HepG2 (cell line): ENCODE data around the gene SMAD1. TPM values are rescaled to one million over a fixed set of nuclear protein-coding genes. Genes with fewer than 3 reads are reported as not detected.

ENCODE experiments used
- ATAC-seq: fragments of 200-7000 bp; cut with Tn5 transposase; 3 replicates; pipeline ENCODE4 v1.9.1; 2020; ENCODE audit warnings: mild to moderate bottlenecking, moderate library complexity
- BruUV-seq: library from RNA; stranded (reverse); fragments of 400-500 nt; replicated peaks from 2 replicates; lab custom pipeline; 2021; lab: Mats Ljungman, UMichigan
- CTCF ChIA-PET: fragments of 300-600 bp; formaldehyde crosslinking; extraction: SDS; loops from one replicate; lab custom pipeline; 2021; ENCODE audit warnings: low total read pairs, inconsistent platforms, low intra/inter-chr PET ratio; lab: Yijun Ruan, JAX
- POLR2A ChIA-PET: fragments of 350-600 bp; sonication (Branson Sonifier 250); formaldehyde crosslinking; loops from one replicate; lab custom pipeline; 2020; ENCODE audit warnings: antibody characterized with exemption, inconsistent platforms; lab: Yijun Ruan, JAX
- DNase-seq: peaks from one replicate; pipeline ENCODE4 v3.0.0-alpha.2; 2015; ENCODE audit warnings: low spot score
- FAIRE-seq: peaks from 3 replicates; lab custom pipeline; 2011; peaks lifted over from hg19 to GRCh38; lab: Jason Lieb, UNC
- H2AFZ ChIP-seq: one replicate; pipeline ENCODE4 v1.6.1; 2011; ENCODE audit warnings: low read length, inconsistent platforms
- H3K27ac ChIP-seq: fragments of 300-600 bp; 3 replicates; pipeline ENCODE4 v1.8.0; 2011; ENCODE audit warnings: mixed run types, mild to moderate bottlenecking, mixed read lengths, low read length, inconsistent platforms; ENCODE audit not compliant: insufficient read depth; ENCODE audit errors: extremely low read length
- H3K27me3 ChIP-seq, 2 experiments: fragments of 200-600 bp in 1 of 2; 2 replicates in 1 of 2; 3 replicates in 1 of 2; pipeline versions ENCODE4 v1.6.0 to v1.8.0; 2011; ENCODE audit warnings: low read length in 2 of 2, mild to moderate bottlenecking in 2 of 2, moderate library complexity in 2 of 2, inconsistent platforms in 1 of 2; ENCODE audit not compliant: insufficient read depth in 2 of 2, control insufficient read depth in 1 of 2
- H3K36me3 ChIP-seq, 2 experiments: fragments of 200-600 bp in 1 of 2; replicated peaks in 1 of 2; 2 replicates in 1 of 2; 3 replicates in 1 of 2; pipeline versions ENCODE4 v1.5.1 to v1.8.0; 2011; ENCODE audit warnings: low read length in 2 of 2, inconsistent platforms in 1 of 2; ENCODE audit not compliant: insufficient read depth in 2 of 2, control insufficient read depth in 1 of 2
- H3K4me1 ChIP-seq: 2 replicates; pipeline ENCODE4 v1.5.1; 2012; ENCODE audit warnings: low read length, inconsistent platforms; ENCODE audit not compliant: insufficient read depth
- H3K4me2 ChIP-seq: 2 replicates; pipeline ENCODE4 v1.6.0; 2011; ENCODE audit warnings: low read depth, low read length, inconsistent platforms
- H3K4me3 ChIP-seq, 3 experiments: fragments of 200-600 bp in 1 of 3; sonication (generic), shearing (Covaris generic) in 1 of 3; replicated peaks in 1 of 3; 2 replicates each; pipeline ENCODE4 v1.5.1; 2011 to 2016; ENCODE audit warnings: low read length in 3 of 3, inconsistent platforms in 2 of 3, low read depth in 2 of 3, mild to moderate bottlenecking in 2 of 3, control low read depth in 1 of 3, mixed read lengths in 1 of 3; ENCODE audit not compliant: insufficient read depth in 1 of 3
- H3K79me2 ChIP-seq: one replicate; pipeline ENCODE4 v1.6.1; 2011; ENCODE audit warnings: low read length, inconsistent platforms; ENCODE audit not compliant: insufficient read depth
- H3K9ac ChIP-seq: 2 replicates; pipeline ENCODE4 v1.6.0; 2011; ENCODE audit warnings: mild to moderate bottlenecking, low read depth, low read length, inconsistent platforms; ENCODE audit not compliant: insufficient read depth
- H3K9me3 ChIP-seq: 2 replicates; pipeline ENCODE4 v1.5.1; 2012; ENCODE audit warnings: mild to moderate bottlenecking, low read length
- H4K20me1 ChIP-seq: 2 replicates; pipeline ENCODE4 v1.6.0; 2011; ENCODE audit warnings: inconsistent platforms, mild to moderate bottlenecking, low read length, moderate library complexity; ENCODE audit not compliant: insufficient read depth
- ARHGAP35 ChIP-seq: sonication (generic); formaldehyde crosslinking; IDR thresholded peaks from 2 replicates; pipeline ENCODE4 v1.9.0; 2022; ENCODE audit warnings: mild to moderate bottlenecking, inconsistent platforms, moderate library complexity, missing genetic modification reagents, borderline replicate concordance
- ARID5B ChIP-seq: IDR thresholded peaks from 2 replicates; pipeline ENCODE4 v1.4.0; 2020; ENCODE audit warnings: mild to moderate bottlenecking, missing genetic modification reagents
- ATF5 ChIP-seq: sonication (generic); formaldehyde crosslinking; IDR thresholded peaks from 2 replicates; pipeline ENCODE4 v1.4.0; 2020; ENCODE audit warnings: mild to moderate bottlenecking, low read depth, missing genetic modification reagents
- ELF1 ChIP-seq: sonication (generic); formaldehyde crosslinking; IDR thresholded peaks from 2 replicates; pipeline ENCODE4 v1.4.0; 2020; ENCODE audit warnings: missing genetic modification reagents
- FOXO1 ChIP-seq: sonication (generic); formaldehyde crosslinking; IDR thresholded peaks from 2 replicates; pipeline ENCODE4 v1.4.0; 2020; ENCODE audit warnings: missing genetic modification reagents
- HHEX ChIP-seq: IDR thresholded peaks from 2 replicates; pipeline ENCODE4 v1.6.1; 2016; ENCODE audit warnings: control low read depth
- HMGXB4 ChIP-seq, 2 experiments: sonication (generic) in 1 of 2; formaldehyde crosslinking in 1 of 2; IDR thresholded peaks; 2 replicates each; pipeline versions ENCODE4 v1.4.0 to v1.6.1; 2018 to 2020; ENCODE audit warnings: missing genetic modification reagents in 2 of 2, borderline replicate concordance in 1 of 2, low read depth in 1 of 2, mild to moderate bottlenecking in 1 of 2, missing biosample characterization in 1 of 2
- HOXA3 ChIP-seq: sonication (generic); formaldehyde crosslinking; IDR thresholded peaks from 2 replicates; pipeline ENCODE4 v1.5.0; 2020; ENCODE audit warnings: missing genetic modification reagents
- KDM6A ChIP-seq: IDR thresholded peaks from 2 replicates; pipeline ENCODE4 v1.6.1; 2016; ENCODE audit warnings: low read depth
- KLF9 ChIP-seq: IDR thresholded peaks from 2 replicates; pipeline ENCODE4 v1.6.1; 2016; ENCODE audit warnings: low read depth
- NFE2 ChIP-seq: sonication (generic); formaldehyde crosslinking; IDR thresholded peaks from 2 replicates; pipeline ENCODE4 v1.4.0; 2020; ENCODE audit warnings: missing genetic modification reagents
- NPAS2 ChIP-seq: sonication (generic); formaldehyde crosslinking; IDR thresholded peaks from 2 replicates; pipeline ENCODE4 v1.8.0; 2022; ENCODE audit warnings: mild to moderate bottlenecking, missing genetic modification reagents, borderline replicate concordance
- PAF1 ChIP-seq: IDR thresholded peaks from 2 replicates; pipeline ENCODE4 v1.6.1; 2016; ENCODE audit warnings: missing genetic modification reagents, missing compliant biosample characterization
- ZNF703 ChIP-seq: sonication (generic); formaldehyde crosslinking; IDR thresholded peaks from 2 replicates; pipeline ENCODE4 v1.5.1; 2020; ENCODE audit warnings: missing genetic modification reagents, mild to moderate bottlenecking, moderate library complexity, borderline replicate concordance
- ZNF891 ChIP-seq: sonication (generic); formaldehyde crosslinking; IDR thresholded peaks from 2 replicates; pipeline ENCODE4 v1.5.0; 2020; ENCODE audit warnings: mild to moderate bottlenecking, missing genetic modification reagents
- WGBS: methylation state at CpG from one replicate; pipeline ENCODE4 v1.1.6; 2017; ENCODE audit warnings: low lambda C conversion rate; 5-methylcytosine and 5-hydroxymethylcytosine counted together
- in situ Hi-C: cut with HindIII; loops from 2 replicates; pipeline ENCODE4 v1.10.0; 2017; ENCODE audit warnings: low pct_unique_long_range_greater_than_20kb; ENCODE audit not compliant: extremely low pct_ligation_motif_present
- intact Hi-C: fragments of 100-400 bp; cut with micrococcal nuclease; formaldehyde crosslinking; loops from one replicate; pipeline ENCODE4 v1.10.0; 2022; ENCODE audit not compliant: unreplicated experiment
- polyA plus RNA-seq, 8 experiments: library from polyadenylated mRNA; depleted of rRNA in 3 of 8; stranded (reverse) in 7 of 8; unstranded in 1 of 8; fragments of >200 nt; fragmentation: Illumina TruSeq in 4 of 8; extraction: Trizol in 4 of 8; gene quantifications; 2 replicates each; pipeline versions ENCODE4 v1.2.1 to v1.2.3, GENCODE V29; 2011 to 2016; ENCODE audit warnings: low read depth in 4 of 8, missing spikeins in 1 of 8, mixed read lengths in 1 of 8; ENCODE audit not compliant: insufficient read depth in 1 of 8
- total RNA-seq, 5 experiments: library from RNA; depleted of rRNA; stranded (reverse); fragments of >200 nt; fragmentation: Illumina TruSeq; extraction: Trizol; gene quantifications; 2 replicates each; pipeline ENCODE4 v1.2.3, GENCODE V29; 2016; ENCODE audit warnings: low read depth in 1 of 5

Gene SMAD1
- total and polyA plus RNA-seq, 2 of the 13 experiments (the other 11 are each of a cell fraction or from before 2014, with no cell fraction given), result 12.7 to 16.6 TPM

- intact Hi-C loops (no loop called here), in situ Hi-C loops (no loop called here)
- no peaks in the 10 kb centered on the region for H3K27me3 ChIP-seq
- no TSS peak for BruUV-seq
- H3K9ac ChIP-seq, result no peak overlapping the region
- no peak overlapping the region for H3K4me3 ChIP-seq
- DNase-seq (no peak), ATAC-seq (no peak), FAIRE-seq (no peak)
- POLR2A ChIA-PET, result no interaction called here
- no peaks in the 10 kb centered on the region for H3K9me3 ChIP-seq
- H3K27ac ChIP-seq, result no peak overlapping the region
- H2AFZ ChIP-seq, result no peak overlapping the region
- no peak for TF ChIP-seq KLF9 (CRISPR knock-in tag)
- no peak for TF ChIP-seq ZNF891
- TF ChIP-seq HHEX, result no peak
- TF ChIP-seq ARHGAP35, result no peak
- no peak for TF ChIP-seq HMGXB4 (CRISPR knock-in tag; IDR thresholded peaks at IDR 0.05; ENCODE audit: borderline replicate concordance in 1 of 2, low read depth in 1 of 2)
- no peak overlapping the region for H3K4me2 ChIP-seq
- CTCF ChIA-PET, result no interaction called here
- no peaks in the 10 kb centered on the region for H4K20me1 ChIP-seq
- H3K36me3 ChIP-seq, result no peaks in the 10 kb centered on the region
- no peaks in the 10 kb centered on the region for H3K79me2 ChIP-seq
- no peaks in the 10 kb centered on the region for H3K4me1 ChIP-seq
Measured at GRCh38 chr4:145453163-145453520, 28.5 kb upstream of the SMAD1 start.

- no TSS peak for BruUV-seq
- CTCF ChIA-PET, result no interaction called here
- POLR2A ChIA-PET, result no interaction called here
- DNase-seq (no peak), ATAC-seq (no peak), FAIRE-seq (no peak)
- Histone ChIP-seq H3K79me2 (no peaks in the 10 kb centered on the region), H3K27ac (no peak overlapping the region), H3K4me2 (no peak overlapping the region), H3K4me1 (no peaks in the 10 kb centered on the region), H3K9ac (no peak overlapping the region), H3K4me3 (no peak overlapping the region), H3K9me3 (peaks cover 20% of the 10 kb centered on the region), H2AFZ (no peak overlapping the region), H3K27me3 (no peaks in the 10 kb centered on the region; a peak in 1 of 5 replicates), H4K20me1 (no peaks in the 10 kb centered on the region), H3K36me3 (no peaks in the 10 kb centered on the region)
- in situ Hi-C loops, result no loop called here
- 23% methylated on average over 4 of the region's 4 CpGs for WGBS
- intact Hi-C loops, result no loop called here
- TF ChIP-seq ARID5B (CRISPR knock-in tag) (no peak), ATF5 (CRISPR knock-in tag) (no peak), NPAS2 (no peak), NFE2 (CRISPR knock-in tag) (no peak), PAF1 (CRISPR knock-in tag) (no peak), KDM6A (CRISPR knock-in tag) (no peak), ELF1 (CRISPR knock-in tag) (no peak), ZNF703 (CRISPR knock-in tag) (no peak), HOXA3 (no peak), FOXO1 (CRISPR knock-in tag) (no peak)
Measured at GRCh38 chr4:145473203-145473602, 8.4 kb upstream of the SMAD1 start.
